Measurements from ENCODE around the gene SCAMP3.
A peak's percentile ranks its signal among the peaks of the same experiment; 100 is the strongest.

SCAMP3 gene

GRCh38 chr1:155261493-155261851 lies 688 bp downstream of the SCAMP3 start:
- TF ChIP-seq ZFX (IDR thresholded peaks at IDR 0.05; ENCODE audit: borderline replicate concordance), result no peak
- peak; percentile 48 for TF ChIP-seq CTCF (IDR thresholded peaks at IDR 0.05)
- peak overlapping the region; percentile 88 for H3K27ac ChIP-seq

GRCh38 chr1:155260276-155260675 lies 1.9 kb downstream of the SCAMP3 start:
- no peak for TF ChIP-seq CTCF (IDR thresholded peaks at IDR 0.05)
- TF ChIP-seq ZFX (IDR thresholded peaks at IDR 0.05; ENCODE audit: borderline replicate concordance), result no peak
- peak overlapping the region; percentile 88; the same call in 1 of the 2 replicates for H3K27ac ChIP-seq

- peak overlapping the region; percentile 70 for H3K27ac ChIP-seq
- TF ChIP-seq ZFX (IDR thresholded peaks at IDR 0.05; ENCODE audit: borderline replicate concordance) (no peak), CTCF (IDR thresholded peaks at IDR 0.05) (no peak)
These were observed 5.9 kb downstream of the SCAMP3 start for GRCh38 chr1:155256058-155256852.

DNA sequence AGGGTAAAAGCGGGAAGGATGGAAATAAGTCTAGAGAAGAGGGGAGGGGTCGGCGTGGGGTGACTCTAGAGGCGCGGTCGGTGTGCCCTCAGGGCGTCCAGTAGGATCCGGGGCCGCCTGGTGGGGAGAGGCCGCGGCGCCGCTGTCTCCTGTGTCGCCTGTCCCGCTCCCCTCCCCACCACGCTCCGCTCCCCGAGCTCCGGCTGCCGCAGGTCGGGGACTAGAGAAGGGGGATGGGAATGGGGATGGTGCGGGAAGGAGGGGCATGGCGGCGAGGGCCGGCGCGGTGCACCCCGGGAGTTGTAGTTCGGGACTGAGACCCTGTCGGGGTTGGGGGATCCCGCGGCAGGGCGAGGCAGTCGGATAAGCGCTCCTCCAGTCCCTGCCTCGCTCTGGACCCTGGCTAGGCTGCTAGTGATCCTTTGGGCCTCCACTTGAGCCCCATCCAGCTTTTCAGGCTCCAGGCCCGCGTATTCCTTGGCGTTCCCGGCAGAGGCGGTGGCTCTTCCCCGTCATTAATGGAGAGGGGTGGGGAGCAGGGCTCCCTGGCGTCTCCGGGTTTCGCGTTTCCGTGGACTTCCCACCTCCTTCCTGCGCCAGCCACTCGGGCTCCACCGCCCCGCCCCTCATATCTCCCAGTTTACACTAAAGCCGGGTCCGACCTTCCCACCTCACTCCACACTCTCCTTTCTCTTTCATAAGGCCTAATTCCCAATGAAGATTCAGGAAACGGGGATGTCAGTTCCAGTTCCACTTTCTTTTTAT lies 6.7 kb downstream of the SCAMP3 start, which contains the start of gene ENTREP3:
Gene ENTREP3 (minus strand): TSS at position 241 of the 765 bp plus-strand sequence. CDS start 606 bp downstream, outside the sequence.
- no peak for TF ChIP-seq ZFX (IDR thresholded peaks at IDR 0.05; ENCODE audit: borderline replicate concordance)
- no peak for TF ChIP-seq CTCF (IDR thresholded peaks at IDR 0.05)
- H3K27ac ChIP-seq, result peak within 1 kb of the TSS; percentile 70

- TF ChIP-seq CTCF (IDR thresholded peaks at IDR 0.05) (no peak), ZFX (IDR thresholded peaks at IDR 0.05; ENCODE audit: borderline replicate concordance) (no peak)
- peak overlapping the region; percentile 70 for H3K27ac ChIP-seq
These were observed 7.4 kb downstream of the SCAMP3 start for GRCh38 chr1:155254714-155255242.

DNA sequence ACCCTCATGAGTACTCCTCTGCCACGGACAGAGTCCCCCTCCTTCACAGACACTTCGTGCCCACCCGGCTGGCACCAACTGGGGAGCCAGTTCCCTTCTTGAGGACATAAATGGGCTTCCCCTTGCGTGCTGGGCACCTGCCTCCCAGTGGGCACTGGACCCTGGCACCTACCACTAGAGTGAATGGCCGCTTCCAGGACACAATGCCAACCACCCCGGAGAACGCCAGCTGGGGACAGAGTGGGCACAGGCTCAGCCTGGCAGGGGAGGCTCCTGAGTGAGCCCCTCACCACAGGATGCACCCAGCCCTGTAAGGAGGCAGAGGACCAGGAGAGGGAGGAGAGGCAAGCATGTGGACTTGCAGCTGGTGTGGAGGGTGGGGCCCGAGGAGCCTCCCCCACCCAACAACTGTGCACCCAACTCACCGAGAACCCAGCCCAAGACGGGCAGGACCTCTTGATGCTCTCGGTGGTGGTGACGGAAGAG lies 7.9 kb downstream of the SCAMP3 start:
- H3K27ac ChIP-seq, result peak overlapping the region; percentile 70

More for the DNA sequence above, 7.9 kb downstream of the SCAMP3 start:
- no peak for TF ChIP-seq ZFX (IDR thresholded peaks at IDR 0.05; ENCODE audit: borderline replicate concordance)
- TF ChIP-seq CTCF (IDR thresholded peaks at IDR 0.05), result no peak

All from 22Rv1 (cell line).